Parathyroid adenoma (tissue), 2 donors: Measurements from ENCODE around the gene ZNF441.
A peak's percentile ranks its signal among the peaks of the same experiment; 100 is the strongest.

Experiments
- H2AFZ ChIP-seq: fragments of 300-600 bp; sonication (generic); one replicate; pipeline ENCODE4 v1.7.0; 2017; ENCODE audit warnings: antibody characterized with exemption, mild to moderate bottlenecking
- H3K27ac ChIP-seq: fragments of 300-600 bp; sonication (generic); one replicate; pipeline ENCODE4 v1.7.0; 2017
- H3K27me3 ChIP-seq: fragments of 300-600 bp; sonication (generic); one replicate; pipeline ENCODE4 v1.7.0; 2017; ENCODE audit warnings: low read length; ENCODE audit not compliant: control insufficient read depth, insufficient read depth
- H3K36me3 ChIP-seq: fragments of 300-600 bp; sonication (generic); one replicate; pipeline ENCODE4 v1.7.0; 2017; ENCODE audit warnings: low read length; ENCODE audit not compliant: control insufficient read depth, insufficient read depth
- H3K4me1 ChIP-seq: fragments of 300-600 bp; sonication (generic); one replicate; pipeline ENCODE4 v1.7.0; 2017; ENCODE audit warnings: control low read depth
- H3K4me2 ChIP-seq: fragments of 300-600 bp; sonication (generic); one replicate; pipeline ENCODE4 v1.7.0; 2017; ENCODE audit warnings: low read length
- H3K4me3 ChIP-seq: fragments of 300-600 bp; sonication (generic); one replicate; pipeline ENCODE4 v1.7.0; 2017; ENCODE audit warnings: low read depth, low read length
- H3K79me2 ChIP-seq: fragments of 300-600 bp; sonication (generic); one replicate; pipeline ENCODE4 v1.7.0; 2017; ENCODE audit warnings: control low read depth
- H3K9ac ChIP-seq: fragments of 300-600 bp; sonication (generic); one replicate; pipeline ENCODE4 v1.7.0; 2017; ENCODE audit warnings: mild to moderate bottlenecking
- H3K9me3 ChIP-seq: fragments of 300-600 bp; sonication (generic); one replicate; pipeline ENCODE4 v1.7.0; 2017; ENCODE audit warnings: low read length; ENCODE audit not compliant: control insufficient read depth
- TF ChIP-seq, protein P1 (sequence below): fragments of 300-600 bp; sonication (generic); IDR thresholded peaks from one replicate; pipeline ENCODE4 v1.7.0; 2017; ENCODE audit warnings: antibody characterized with exemption, mild to moderate bottlenecking
- donor health status: primary hyperparathyroidism.

The ZNF441 gene

DNA sequence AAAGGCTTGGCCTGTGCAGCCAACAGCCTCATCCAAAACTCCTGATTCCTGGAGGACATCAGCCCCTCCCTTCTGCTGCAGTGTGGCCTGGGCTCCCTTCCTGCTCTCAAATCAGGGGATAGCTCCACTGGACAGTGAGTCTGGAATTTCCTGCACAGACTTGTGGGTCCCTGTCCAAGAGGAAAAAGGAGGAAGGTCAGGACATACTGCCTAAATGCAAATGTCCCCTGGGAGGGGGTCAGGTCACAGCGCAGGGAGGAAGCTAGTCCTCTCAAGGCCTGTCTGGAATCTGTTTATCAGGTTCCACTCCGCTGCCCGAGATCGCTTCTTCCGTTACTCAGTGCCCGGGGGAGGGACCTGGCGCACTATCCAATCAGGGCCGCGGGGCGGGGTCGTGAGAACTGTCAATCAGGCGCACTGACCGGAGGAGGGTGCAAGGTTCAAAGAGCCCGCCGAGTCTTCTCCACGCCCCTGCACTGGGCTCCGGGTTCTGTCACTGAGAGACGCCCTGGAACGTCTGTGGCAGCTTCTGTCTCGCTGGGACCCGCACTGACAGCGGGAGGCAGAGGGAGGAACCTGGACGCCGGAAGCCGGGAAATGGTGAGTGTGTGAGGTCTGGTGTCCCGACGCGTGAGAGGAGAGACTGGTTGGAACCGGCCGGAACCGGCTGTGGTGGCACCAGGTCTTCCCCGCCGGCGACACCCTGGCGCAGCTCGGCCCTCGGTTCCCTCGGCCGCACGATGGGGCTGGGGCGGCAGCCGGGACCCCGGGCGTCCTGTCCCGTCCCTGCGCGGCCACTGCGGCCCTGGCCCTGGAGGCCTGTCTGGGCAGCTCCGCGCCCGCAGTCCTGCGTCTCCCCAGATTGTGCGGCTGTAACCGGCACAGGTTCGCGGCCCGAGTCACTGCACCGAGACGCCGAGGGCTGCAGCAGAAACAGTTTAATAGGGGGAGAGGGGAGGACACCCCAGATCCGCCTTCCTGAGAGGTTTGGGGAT lies at the start of gene ZNF441:
Gene ZNF441 (plus strand): TSS at position 404 of the 995 bp plus-strand sequence. CDS start 194 bp downstream, at position 598.
- H3K27me3 ChIP-seq, result no peaks in the 10 kb centered on the region
- peak within 1 kb of the TSS; percentile 68 for H2AFZ ChIP-seq
- H3K4me2 ChIP-seq, result peak within 1 kb of the TSS; percentile 91
- TF ChIP-seq, protein P1, sequence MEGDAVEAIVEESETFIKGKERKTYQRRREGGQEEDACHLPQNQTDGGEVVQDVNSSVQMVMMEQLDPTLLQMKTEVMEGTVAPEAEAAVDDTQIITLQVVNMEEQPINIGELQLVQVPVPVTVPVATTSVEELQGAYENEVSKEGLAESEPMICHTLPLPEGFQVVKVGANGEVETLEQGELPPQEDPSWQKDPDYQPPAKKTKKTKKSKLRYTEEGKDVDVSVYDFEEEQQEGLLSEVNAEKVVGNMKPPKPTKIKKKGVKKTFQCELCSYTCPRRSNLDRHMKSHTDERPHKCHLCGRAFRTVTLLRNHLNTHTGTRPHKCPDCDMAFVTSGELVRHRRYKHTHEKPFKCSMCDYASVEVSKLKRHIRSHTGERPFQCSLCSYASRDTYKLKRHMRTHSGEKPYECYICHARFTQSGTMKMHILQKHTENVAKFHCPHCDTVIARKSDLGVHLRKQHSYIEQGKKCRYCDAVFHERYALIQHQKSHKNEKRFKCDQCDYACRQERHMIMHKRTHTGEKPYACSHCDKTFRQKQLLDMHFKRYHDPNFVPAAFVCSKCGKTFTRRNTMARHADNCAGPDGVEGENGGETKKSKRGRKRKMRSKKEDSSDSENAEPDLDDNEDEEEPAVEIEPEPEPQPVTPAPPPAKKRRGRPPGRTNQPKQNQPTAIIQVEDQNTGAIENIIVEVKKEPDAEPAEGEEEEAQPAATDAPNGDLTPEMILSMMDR, result no peak
- H3K9ac ChIP-seq, result peak within 1 kb of the TSS; percentile 85
- H3K79me2 ChIP-seq, result peaks cover 12% of the 10 kb centered on the region
- H3K36me3 ChIP-seq, result no peaks in the 10 kb centered on the region
- peak within 1 kb of the TSS; percentile 97 for H3K27ac ChIP-seq
- peaks cover 3% of the 10 kb centered on the region for H3K4me1 ChIP-seq
- H3K9me3 ChIP-seq, result no peaks in the 10 kb centered on the region
- H3K4me3 ChIP-seq, result peak within 1 kb of the TSS; percentile 88

DNA sequence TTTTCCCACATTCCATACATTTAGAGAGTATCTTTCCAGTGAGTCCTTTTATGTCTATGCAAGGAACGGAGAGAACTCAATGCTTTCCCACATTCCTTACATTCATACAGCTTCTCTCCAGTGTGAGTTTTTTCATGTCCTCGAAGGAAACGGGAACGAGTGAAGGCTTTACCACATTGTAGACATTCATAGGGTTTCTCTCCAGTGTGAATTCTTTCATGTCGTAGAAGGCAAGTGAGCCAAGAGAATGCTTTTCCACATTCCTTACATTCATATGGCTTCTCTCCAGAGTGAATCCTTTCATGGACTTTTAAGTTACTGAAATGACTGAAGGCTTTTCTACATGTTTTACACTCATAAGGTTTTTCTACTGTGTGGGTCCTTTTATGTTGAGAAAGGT lies 45.1 kb upstream of the ZNF441 start:
- TF ChIP-seq, protein P1, result no peak
- peaks cover 2% of the 10 kb centered on the region for H3K79me2 ChIP-seq
- no peak overlapping the region for H3K27ac ChIP-seq
- H3K27me3 ChIP-seq, result no peaks in the 10 kb centered on the region
- H3K9me3 ChIP-seq, result no peaks in the 10 kb centered on the region
- peaks cover 6% of the 10 kb centered on the region for H3K36me3 ChIP-seq
- no peak overlapping the region for H3K4me3 ChIP-seq
- H3K4me2 ChIP-seq, result no peak overlapping the region
- H3K4me1 ChIP-seq, result no peaks in the 10 kb centered on the region
- H2AFZ ChIP-seq, result no peak overlapping the region
- H3K9ac ChIP-seq, result no peak overlapping the region

DNA sequence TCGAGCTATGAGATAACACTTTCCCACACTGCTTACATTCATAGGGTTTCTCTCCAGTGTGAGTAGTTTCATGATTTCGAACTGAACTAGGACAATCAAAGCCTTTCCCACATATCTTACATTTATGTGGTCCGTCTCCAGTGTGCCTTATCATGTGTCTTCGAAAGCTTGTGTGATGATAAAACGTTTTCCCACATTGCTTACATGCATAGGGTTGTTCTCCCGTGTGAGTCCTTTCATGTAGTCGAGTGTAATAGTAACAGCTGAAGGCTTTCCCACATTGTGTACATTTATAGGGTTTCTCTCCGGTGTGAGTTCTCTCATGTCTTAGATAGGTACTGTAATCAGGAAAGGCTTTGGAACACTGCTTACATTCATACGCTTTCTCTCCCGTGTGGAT lies 44.4 kb upstream of the ZNF441 start:
- H3K4me2 ChIP-seq, result no peak overlapping the region
- no peak overlapping the region for H3K27ac ChIP-seq
- H3K36me3 ChIP-seq, result peaks cover 6% of the 10 kb centered on the region
- no peak overlapping the region for H2AFZ ChIP-seq
- H3K27me3 ChIP-seq, result no peaks in the 10 kb centered on the region
- no peak overlapping the region for H3K9ac ChIP-seq
- no peaks in the 10 kb centered on the region for H3K9me3 ChIP-seq
- TF ChIP-seq, protein P1, result no peak
- no peak overlapping the region for H3K4me3 ChIP-seq
- no peaks in the 10 kb centered on the region for H3K4me1 ChIP-seq
- H3K79me2 ChIP-seq, result peaks cover 2% of the 10 kb centered on the region

DNA sequence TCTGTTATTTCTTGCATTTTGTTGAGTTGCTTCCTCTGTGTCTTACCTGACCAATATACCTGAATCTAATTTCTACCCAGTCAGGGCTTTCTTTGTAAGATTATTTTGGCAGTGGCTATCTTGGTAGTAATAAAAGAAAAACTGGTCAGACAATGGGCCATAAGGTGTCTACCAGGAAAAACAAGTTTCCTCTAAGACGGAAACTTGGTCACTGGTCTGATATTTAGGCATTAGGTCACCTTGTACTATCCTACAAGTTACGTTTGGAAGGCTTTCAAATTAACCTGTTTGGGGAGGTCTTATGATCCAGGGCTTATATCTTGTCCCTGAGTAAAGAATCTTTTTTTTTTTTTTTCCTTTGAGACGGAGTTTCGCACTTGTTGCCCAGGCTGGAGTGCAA lies 37.2 kb upstream of the ZNF441 start:
- no peak overlapping the region for H3K4me2 ChIP-seq
- TF ChIP-seq, protein P1, result no peak
- H3K36me3 ChIP-seq, result no peaks in the 10 kb centered on the region
- no peak overlapping the region for H3K27ac ChIP-seq
- H3K79me2 ChIP-seq, result peaks cover 39% of the 10 kb centered on the region
- no peaks in the 10 kb centered on the region for H3K4me1 ChIP-seq
- no peaks in the 10 kb centered on the region for H3K27me3 ChIP-seq
- H3K9ac ChIP-seq, result no peak overlapping the region
- no peak overlapping the region for H2AFZ ChIP-seq
- no peaks in the 10 kb centered on the region for H3K9me3 ChIP-seq
- H3K4me3 ChIP-seq, result no peak overlapping the region
